Ectodermal cell (in vitro differentiated cells): ENCODE measurements around the gene ULBP2. TPM values are rescaled to one million over a fixed set of nuclear protein-coding genes. Genes with fewer than 3 reads are reported as not detected.
A peak's percentile ranks its signal among the peaks of the same experiment; 100 is the strongest.

Experiments used
- H3K27ac ChIP-seq: 2 replicates; pipeline ENCODE4 v1.7.0; 2013; ENCODE audit warnings: mild to moderate bottlenecking, low read depth, low read length; ENCODE audit not compliant: insufficient read depth, poor library complexity, severe bottlenecking
- H3K27me3 ChIP-seq: 2 replicates; pipeline ENCODE4 v1.7.0; 2013; ENCODE audit warnings: mild to moderate bottlenecking, low read length; ENCODE audit not compliant: insufficient read depth, control insufficient read depth, poor library complexity, severe bottlenecking
- H3K36me3 ChIP-seq: one replicate; pipeline ENCODE4 v1.7.0; 2013; ENCODE audit warnings: low read length; ENCODE audit not compliant: control insufficient read depth, insufficient read depth
- H3K4me1 ChIP-seq: one replicate; pipeline ENCODE4 v1.7.0; 2013; ENCODE audit warnings: low read length; ENCODE audit not compliant: control insufficient read depth, insufficient read depth
- H3K4me3 ChIP-seq: 2 replicates; pipeline ENCODE4 v1.7.0; 2013; ENCODE audit warnings: low read depth, low read length, control low read depth; ENCODE audit not compliant: insufficient read depth
- H3K9me3 ChIP-seq: 2 replicates; pipeline ENCODE4 v1.7.0; 2013; ENCODE audit warnings: mild to moderate bottlenecking, low read length, moderate library complexity; ENCODE audit not compliant: control insufficient read depth
- WGBS, 2 experiments: methylation state at CpG; one replicate each; pipeline ENCODE4 v1.1.7; 2013; ENCODE audit warnings: missing lambda C conversion rate in 2 of 2; 5-methylcytosine and 5-hydroxymethylcytosine counted together
- polyA plus RNA-seq, 4 experiments: library from polyadenylated mRNA; stranded (reverse); fragments of 50-300 nt; gene quantifications; one replicate each; pipeline ENCODE4 v1.2.3, GENCODE V29; 2013

Gene ULBP2
- polyA plus RNA-seq (2013, experiment 1 of 4), result not detected
- not detected for polyA plus RNA-seq (2013, experiment 2 of 4)
- polyA plus RNA-seq (2013, experiment 3 of 4), result not detected
- polyA plus RNA-seq (2013, experiment 4 of 4), result not detected

- no peaks in the 10 kb centered on the region for H3K9me3 ChIP-seq
- H3K4me1 ChIP-seq, result no peaks in the 10 kb centered on the region
- 1% methylated on average over 62 of the region's 62 CpGs for WGBS, 2 experiments
- peak within 1 kb of the TSS; percentile 47 for H3K4me3 ChIP-seq
- no peak within 1 kb of the TSS for H3K27ac ChIP-seq
- H3K36me3 ChIP-seq, result no peaks in the 10 kb centered on the region
- H3K27me3 ChIP-seq, result peaks cover 86% of the 10 kb centered on the region
Measured at GRCh38 chr6:149941583-149942460, at the start of gene ULBP2. Gene ULBP2 (plus strand): TSS chr6:149942014. CDS start chr6:149942073, 59 bp downstream.

- Histone ChIP-seq H3K4me1 (no peaks in the 10 kb centered on the region), H3K27ac (no peak overlapping the region), H3K9me3 (no peaks in the 10 kb centered on the region), H3K27me3 (no peaks in the 10 kb centered on the region), H3K36me3 (no peaks in the 10 kb centered on the region), H3K4me3 (no peak overlapping the region)
- WGBS, 2 experiments, result 71 to 72% methylated on average over 7 of the region's 7 CpGs
Measured at GRCh38 chr6:149895048-149895590, 46.7 kb upstream of the ULBP2 start.

- no peaks in the 10 kb centered on the region for H3K27me3 ChIP-seq
- 91% methylated on average over 5 of the region's 5 CpGs for WGBS, 2 experiments
Measured at GRCh38 chr6:149895833-149896271, 46.0 kb upstream of the ULBP2 start.

GRCh38 chr6:149896491-149896890, 45.3 kb upstream of the ULBP2 start:
- Histone ChIP-seq H3K36me3 (no peaks in the 10 kb centered on the region), H3K27ac (no peak overlapping the region), H3K4me1 (no peaks in the 10 kb centered on the region), H3K4me3 (no peak overlapping the region), H3K27me3 (no peaks in the 10 kb centered on the region), H3K9me3 (no peaks in the 10 kb centered on the region)
- WGBS, 2 experiments, result 94 to 96% methylated on average over 3 of the region's 3 CpGs

More at GRCh38 chr6:149895833-149896271, 46.0 kb upstream of the ULBP2 start:
- Histone ChIP-seq H3K36me3 (no peaks in the 10 kb centered on the region), H3K9me3 (no peaks in the 10 kb centered on the region), H3K27ac (no peak overlapping the region), H3K4me1 (no peaks in the 10 kb centered on the region), H3K4me3 (no peak overlapping the region)

GRCh38 chr6:149897015-149897697, 44.7 kb upstream of the ULBP2 start:
- Histone ChIP-seq H3K9me3 (no peaks in the 10 kb centered on the region), H3K4me3 (no peak overlapping the region), H3K4me1 (no peaks in the 10 kb centered on the region), H3K36me3 (no peaks in the 10 kb centered on the region), H3K27ac (no peak overlapping the region), H3K27me3 (no peaks in the 10 kb centered on the region)
- 92% methylated on average over 11 to 13 of the region's 13 CpGs for WGBS, 2 experiments

- no peak within 1 kb of the TSS for H3K4me3 ChIP-seq
- H3K36me3 ChIP-seq, result no peaks in the 10 kb centered on the region
- H3K27ac ChIP-seq, result no peak within 1 kb of the TSS
- 77 to 80% methylated on average over 17 of the region's 17 CpGs for WGBS, 2 experiments
- no peaks in the 10 kb centered on the region for H3K27me3 ChIP-seq
- no peaks in the 10 kb centered on the region for H3K9me3 ChIP-seq
- no peaks in the 10 kb centered on the region for H3K4me1 ChIP-seq
Measured at GRCh38 chr6:149897855-149898744, 43.7 kb upstream of the ULBP2 start, which contains the start of gene RAET1E. Gene RAET1E (minus strand): TSS chr6:149898113. CDS start chr6:149890901, 7,212 bp downstream.

GRCh38 chr6:149898966-149899365, 42.8 kb upstream of the ULBP2 start:
- Histone ChIP-seq H3K4me1 (no peaks in the 10 kb centered on the region), H3K4me3 (no peak overlapping the region), H3K36me3 (no peaks in the 10 kb centered on the region), H3K27me3 (no peaks in the 10 kb centered on the region), H3K27ac (no peak overlapping the region), H3K9me3 (no peaks in the 10 kb centered on the region)
- 93 to 95% methylated on average over 9 of the region's 9 CpGs for WGBS, 2 experiments

GRCh38 chr6:149899486-149899885, 42.3 kb upstream of the ULBP2 start:
- H3K27me3 ChIP-seq, result no peaks in the 10 kb centered on the region
- WGBS, 2 experiments, result 90 to 91% methylated on average over 6 of the region's 6 CpGs
- H3K36me3 ChIP-seq, result no peaks in the 10 kb centered on the region
- H3K4me1 ChIP-seq, result no peaks in the 10 kb centered on the region
- H3K27ac ChIP-seq, result no peak overlapping the region
- H3K4me3 ChIP-seq, result no peak overlapping the region
- H3K9me3 ChIP-seq, result no peaks in the 10 kb centered on the region

GRCh38 chr6:149899926-149900619, 41.7 kb upstream of the ULBP2 start:
- H3K27me3 ChIP-seq, result no peaks in the 10 kb centered on the region
- H3K4me3 ChIP-seq, result no peak overlapping the region
- no peak overlapping the region for H3K27ac ChIP-seq
- no peaks in the 10 kb centered on the region for H3K36me3 ChIP-seq
- H3K9me3 ChIP-seq, result no peaks in the 10 kb centered on the region
- 83 to 86% methylated on average over 7 of the region's 7 CpGs for WGBS, 2 experiments
- no peaks in the 10 kb centered on the region for H3K4me1 ChIP-seq
